Myocyte (in vitro differentiated cells): Measurements from ENCODE around the gene RPS21. TPM values are rescaled to one million over a fixed set of nuclear protein-coding genes. Genes with fewer than 3 reads are reported as not detected.

ENCODE experiments used
- total RNA-seq: library from RNA; depleted of rRNA; stranded (reverse); fragments of >200 nt; gene quantifications from 2 replicates; pipeline ENCODE4 v1.2.3, GENCODE V29; 2014

The RPS21 gene
- total RNA-seq, 1 donor from 2014 or later = 610 TPM

Other genes starting within 250 kb of the RPS21 start
- gene PSMA7, start 243.7 kb upstream of the RPS21 start, total RNA-seq = 334 and 371 TPM in 2 replicates
- gene SS18L1, start 243.3 kb upstream of the RPS21 start, total RNA-seq = 19.3 and 22.6 TPM in 2 replicates
- 35.1 and 39.5 TPM in 2 replicates for gene MTG2, start 204.1 kb upstream of the RPS21 start, total RNA-seq
- gene HRH3, start 166.8 kb upstream of the RPS21 start, total RNA-seq = 0.08 TPM in 1 of 2 replicates, not detected in the other
- gene OSBPL2, start 148.6 kb upstream of the RPS21 start, total RNA-seq = 24.5 and 30.2 TPM in 2 replicates
- 144 and 156 TPM in 2 replicates for gene ADRM1, start 84.1 kb upstream of the RPS21 start, total RNA-seq
- gene LAMA5, start 19.8 kb upstream of the RPS21 start, total RNA-seq = 90.5 and 173 TPM in 2 replicates
- gene CABLES2, start 20.2 kb downstream of the RPS21 start, total RNA-seq = 3.8 and 4.4 TPM in 2 replicates
- 0.05 and 0.10 TPM in 2 replicates for gene RBBP8NL, start 40.4 kb downstream of the RPS21 start, total RNA-seq
- gene GATA5, start 88.9 kb downstream of the RPS21 start, total RNA-seq = not detected in 2 replicates